Measurements from ENCODE around the gene ZNF138. TPM values are rescaled to one million over a fixed set of nuclear protein-coding genes. Genes with fewer than 3 reads are reported as not detected.

ZNF138 gene
- total RNA-seq, 2 donors from 2014 or later: 11.4 to 12.0 TPM

Other genes with a start within 250 kb of the ZNF138 start
- gene ZNF680, start 231.4 kb upstream of the ZNF138 start, total RNA-seq: 10 to 100 TPM; 12.1 to 21.5 TPM
- gene ZNF107, start 128.3 kb upstream of the ZNF138 start, total RNA-seq: 10 to 100 TPM; 16.0 to 23.4 TPM
- 10 to 100 TPM in 1 of 2 donors, 1 to 10 TPM in 1; 9.1 to 13.6 TPM for gene ZNF273, start 108.8 kb downstream of the ZNF138 start, total RNA-seq
- 1 to 10 TPM; 1.8 to 6.2 TPM for gene ZNF117, start 196.6 kb downstream of the ZNF138 start, total RNA-seq
- 10 to 100 TPM in 1 of 2 donors, 1 to 10 TPM in 1; 6.1 to 13.7 TPM for gene ERV3-1, start 212.3 kb downstream of the ZNF138 start, total RNA-seq